Chondrocyte (in vitro differentiated cells): ENCODE results near the gene OR2AE1. TPM values are rescaled to one million over a fixed set of nuclear protein-coding genes. Genes with fewer than 3 reads are reported as not detected.
"Not testable (repeated sequence)": the region's sequence is repeated elsewhere in the genome, so short reads cannot be mapped to it uniquely, and the experiment has no call there.

ENCODE experiments used
- DNase-seq: peaks from one replicate; pipeline ENCODE4 v3.0.0; 2021; ENCODE audit warnings: mixed read lengths, low spot score
- H3K27ac Mint-ChIP-seq: one replicate; pipeline ENCODE4 v1.8.0; 2021; ENCODE audit warnings: mild to moderate bottlenecking, moderate library complexity, mixed read lengths; ENCODE audit not compliant: unreplicated experiment
- H3K27me3 Mint-ChIP-seq: 2 replicates; pipeline ENCODE4 v1.8.0; 2021; ENCODE audit warnings: low read depth, mixed read lengths
- H3K36me3 Mint-ChIP-seq: 2 replicates; pipeline ENCODE4 v1.8.0; 2021; ENCODE audit warnings: low read depth, mixed read lengths
- H3K4me1 Mint-ChIP-seq: 2 replicates; pipeline ENCODE4 v1.8.0; 2021; ENCODE audit warnings: low read depth, mild to moderate bottlenecking, mixed read lengths
- H3K4me3 Mint-ChIP-seq: one replicate; pipeline ENCODE4 v1.8.0; 2021; ENCODE audit warnings: mild to moderate bottlenecking, moderate library complexity, mixed read lengths; ENCODE audit not compliant: unreplicated experiment
- H3K9me3 Mint-ChIP-seq: 2 replicates; pipeline ENCODE4 v1.8.0; 2021; ENCODE audit warnings: low read depth, mixed read lengths
- CTCF ChIP-seq: fragments of 200-600 bp; sonication (generic); IDR thresholded peaks from 2 replicates; pipeline ENCODE4 v1.5.0; 2021; ENCODE audit warnings: antibody characterized with exemption, mild to moderate bottlenecking, moderate library complexity
- total RNA-seq: library from RNA; stranded (reverse); gene quantifications from 3 replicates; pipeline ENCODE4 v1.2.1, GENCODE V29; 2021

Gene OR2AE1
- total RNA-seq, 1 donor from 2014 or later, result not detected

- Mint-ChIP-seq H3K36me3 (peaks cover 9% of the 10 kb centered on the region), H3K27me3 (peaks cover 8% of the 10 kb centered on the region), H3K27ac (no peak overlapping the region), H3K4me3 (no peak overlapping the region), H3K4me1 (no peaks in the 10 kb centered on the region), H3K9me3 (peaks cover 15% of the 10 kb centered on the region)
- no peak for TF ChIP-seq CTCF
- no peak for DNase-seq
These were observed 4.5 kb upstream of the OR2AE1 start for GRCh38 chr7:99881370-99881769.

- DNase-seq, result no peak
- Mint-ChIP-seq H3K27me3 (peaks cover 6% of the 10 kb centered on the region), H3K4me1 (no peaks in the 10 kb centered on the region), H3K27ac (no peak overlapping the region), H3K9me3 (no peaks in the 10 kb centered on the region), H3K36me3 (peaks cover 3% of the 10 kb centered on the region), H3K4me3 (no peak overlapping the region)
- no peak for TF ChIP-seq CTCF
These were observed 342 bp downstream of the OR2AE1 start for GRCh38 chr7:99876491-99876890.

GRCh38 chr7:99868246-99868645 is 8.6 kb downstream of the OR2AE1 start:
- DNase-seq, result no peak
- peaks cover 16% of the 10 kb centered on the region for H3K4me1 Mint-ChIP-seq
- H3K9me3 Mint-ChIP-seq, result peaks cover 3% of the 10 kb centered on the region
- TF ChIP-seq CTCF, result no peak
- H3K27ac Mint-ChIP-seq, result no peak overlapping the region
- H3K36me3 Mint-ChIP-seq, result peaks cover 1% of the 10 kb centered on the region
- H3K4me3 Mint-ChIP-seq, result no peak overlapping the region
- no peaks in the 10 kb centered on the region for H3K27me3 Mint-ChIP-seq

GRCh38 chr7:99867477-99867876 is 9.4 kb downstream of the OR2AE1 start:
- H3K4me3 Mint-ChIP-seq, DNase-seq, H3K27ac Mint-ChIP-seq, H3K27me3 Mint-ChIP-seq, H3K36me3 Mint-ChIP-seq, H3K9me3 Mint-ChIP-seq: not testable (repeated sequence)
- peaks cover 16% of the 10 kb centered on the region for H3K4me1 Mint-ChIP-seq

- TF ChIP-seq CTCF, result no peak
- H3K36me3 Mint-ChIP-seq, result no peaks in the 10 kb centered on the region
These were observed 12.9 kb downstream of the OR2AE1 start for GRCh38 chr7:99863847-99864440.

More at GRCh38 chr7:99863847-99864440, 12.9 kb downstream of the OR2AE1 start:
- H3K4me3 Mint-ChIP-seq, result no peak overlapping the region
- peaks cover 3% of the 10 kb centered on the region for H3K9me3 Mint-ChIP-seq
- no peak for DNase-seq
- H3K27ac Mint-ChIP-seq, result peak overlapping the region; percentile 42
- H3K27me3 Mint-ChIP-seq, result no peaks in the 10 kb centered on the region
- H3K4me1 Mint-ChIP-seq, result peaks cover 27% of the 10 kb centered on the region
